ENCODE data around the gene ZSCAN16. TPM values are rescaled to one million over a fixed set of nuclear protein-coding genes. Genes with fewer than 3 reads are reported as not detected.

The ZSCAN16 gene
- polyA plus RNA-seq, 5 donors = 8.7 to 12.5 (median 11.3) TPM

- DNase-seq = no peak
Measured at GRCh38 chr6:28167926-28168325, 43.5 kb downstream of the ZSCAN16 start.

GRCh38 chr6:28171271-28171670, 46.9 kb downstream of the ZSCAN16 start:
- DNase-seq = no peak

- DNase-seq = no peak
Measured at GRCh38 chr6:28172006-28172405, 47.6 kb downstream of the ZSCAN16 start.

GRCh38 chr6:28176373-28176772, 52.0 kb downstream of the ZSCAN16 start:
- no peak for DNase-seq

Other genes starting within 250 kb of the ZSCAN16 start
- gene OR2B2, start 212.2 kb upstream of the ZSCAN16 start, polyA plus RNA-seq (ENCODE audit: insufficient read depth in 1 of 5, insufficient read length in 5 of 5, low replicate concordance in 1 of 5) = not detected
- under 1 TPM in 4 of 5 donors, not detected in 1; 0.24 to 0.40 (median 0.33) TPM for gene OR2B6, start 167.4 kb upstream of the ZSCAN16 start, polyA plus RNA-seq (ENCODE audit: insufficient read depth in 1 of 5, insufficient read length in 5 of 5, low replicate concordance in 1 of 5)
- 1 to 10 TPM; 2.2 to 3.3 (median 3.2) TPM for gene ZNF165, start 44.0 kb upstream of the ZSCAN16 start, polyA plus RNA-seq (ENCODE audit: insufficient read depth in 1 of 5, insufficient read length in 5 of 5, low replicate concordance in 1 of 5)
- gene ZKSCAN8, start 17.3 kb downstream of the ZSCAN16 start, polyA plus RNA-seq (ENCODE audit: insufficient read depth in 1 of 5, insufficient read length in 5 of 5, low replicate concordance in 1 of 5) = 10 to 100 TPM; 28.2 to 53.0 (median 47.0) TPM
- 10 to 100 TPM; 31.1 to 43.7 (median 39.1) TPM for gene ZSCAN9, start 100.7 kb downstream of the ZSCAN16 start, polyA plus RNA-seq (ENCODE audit: insufficient read depth in 1 of 5, insufficient read length in 5 of 5, low replicate concordance in 1 of 5)
- gene ZKSCAN4, start 127.7 kb downstream of the ZSCAN16 start, polyA plus RNA-seq (ENCODE audit: insufficient read depth in 1 of 5, insufficient read length in 5 of 5, low replicate concordance in 1 of 5) = 10 to 100 TPM; 10.4 to 13.6 (median 12.3) TPM
- 1 to 10 TPM in 2 of 5 donors, under 1 TPM in 3; 0.61 to 1.3 (median 0.90) TPM for gene NKAPL, start 134.7 kb downstream of the ZSCAN16 start, polyA plus RNA-seq (ENCODE audit: insufficient read depth in 1 of 5, insufficient read length in 5 of 5, low replicate concordance in 1 of 5)
- 10 to 100 TPM; 28.2 to 54.7 (median 52.3) TPM for gene ZSCAN26, start 142.5 kb downstream of the ZSCAN16 start, polyA plus RNA-seq (ENCODE audit: insufficient read depth in 1 of 5, insufficient read length in 5 of 5, low replicate concordance in 1 of 5)
- gene PGBD1, start 157.0 kb downstream of the ZSCAN16 start, polyA plus RNA-seq (ENCODE audit: insufficient read depth in 1 of 5, insufficient read length in 5 of 5, low replicate concordance in 1 of 5) = 10 to 100 TPM; 11.8 to 14.1 (median 13.4) TPM
- gene ZSCAN31, start 211.5 kb downstream of the ZSCAN16 start, polyA plus RNA-seq (ENCODE audit: insufficient read depth in 1 of 5, insufficient read length in 5 of 5, low replicate concordance in 1 of 5) = 10 to 100 TPM in 3 of 5 donors, 1 to 10 TPM in 2; 9.3 to 12.7 (median 10.4) TPM
- 10 to 100 TPM in 4 of 5 donors, 1 to 10 TPM in 1; 8.1 to 17.7 (median 14.8) TPM for gene ZKSCAN3, start 225.3 kb downstream of the ZSCAN16 start, polyA plus RNA-seq (ENCODE audit: insufficient read depth in 1 of 5, insufficient read length in 5 of 5, low replicate concordance in 1 of 5)